GM10847 (cell line): ENCODE measurements around the gene SMCO1.

Source experiments
- POLR2A ChIP-seq: IDR thresholded peaks from 2 replicates; pipeline ENCODE4 v1.6.1; 2011; ENCODE audit not compliant: insufficient read length; ENCODE audit errors: extremely low read depth

SMCO1 gene, protein sequence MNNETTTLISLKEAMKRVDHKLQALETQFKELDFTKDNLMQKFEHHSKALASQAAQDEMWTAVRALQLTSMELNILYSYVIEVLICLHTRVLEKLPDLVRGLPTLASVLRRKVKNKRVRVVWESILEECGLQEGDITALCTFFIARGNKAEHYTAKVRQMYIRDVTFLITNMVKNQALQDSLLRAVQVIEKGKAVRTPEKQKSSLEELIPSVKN

DNA sequence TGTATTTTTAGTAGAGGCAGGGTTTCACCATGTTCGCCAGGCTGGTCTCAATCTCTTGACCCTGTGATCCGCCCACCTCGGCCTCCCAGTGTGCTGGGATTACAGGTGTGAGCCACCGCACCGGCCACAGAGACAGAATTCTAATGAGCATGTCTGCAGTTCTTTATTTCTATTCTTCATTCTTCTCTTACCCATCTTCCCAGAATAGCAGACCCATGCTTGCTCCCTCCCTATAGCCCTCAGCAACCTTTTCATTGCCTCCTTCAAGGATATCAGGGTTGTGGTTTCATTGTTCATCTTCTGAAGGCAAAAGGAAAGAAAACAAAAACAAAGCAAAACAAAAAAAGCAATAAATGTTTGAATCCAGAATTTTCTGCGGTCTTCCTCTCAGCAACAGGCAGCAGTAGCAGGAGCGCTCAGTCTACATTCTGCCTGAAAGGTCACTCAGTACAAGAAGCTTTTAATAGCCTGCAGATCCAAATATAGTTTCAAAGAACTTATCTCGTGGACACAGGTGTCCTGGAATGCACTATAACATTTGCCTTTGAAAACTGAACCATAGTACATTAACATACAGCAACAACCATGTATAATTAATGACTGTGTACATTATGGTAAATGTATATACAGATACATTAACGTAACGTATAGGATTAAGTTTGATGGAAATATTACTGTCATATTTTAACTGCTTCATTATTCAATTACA is at the start of gene SMCO1:
Gene SMCO1 (minus strand): TSS at position 434 of the 709 bp plus-strand sequence. CDS start 137 bp downstream, at position 297.
- TF ChIP-seq POLR2A: no peak

DNA sequence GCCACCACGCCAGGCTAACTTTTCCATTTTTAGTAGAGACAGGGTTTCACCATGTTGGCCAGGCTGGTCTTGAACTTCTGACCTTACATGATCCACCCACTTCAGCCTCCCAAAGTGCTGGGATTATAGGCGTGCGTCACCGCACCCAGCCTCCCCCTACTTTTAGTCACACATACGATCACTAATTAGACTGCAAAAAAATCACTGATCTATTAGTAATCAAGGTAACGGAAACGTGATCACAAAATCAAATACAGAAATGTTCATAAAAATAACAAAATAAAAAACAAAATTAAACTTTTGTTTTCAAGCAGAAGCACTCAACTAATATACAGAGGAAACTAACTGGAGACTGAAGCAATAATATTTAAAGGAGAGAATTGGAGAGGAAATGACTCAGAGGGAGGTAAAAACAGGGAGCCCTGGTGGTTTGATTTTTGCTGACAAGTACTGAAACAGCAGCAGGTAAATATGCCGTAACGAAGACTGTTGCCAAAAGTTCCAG is 48.6 kb upstream of the SMCO1 start:
- no peak for TF ChIP-seq POLR2A

DNA sequence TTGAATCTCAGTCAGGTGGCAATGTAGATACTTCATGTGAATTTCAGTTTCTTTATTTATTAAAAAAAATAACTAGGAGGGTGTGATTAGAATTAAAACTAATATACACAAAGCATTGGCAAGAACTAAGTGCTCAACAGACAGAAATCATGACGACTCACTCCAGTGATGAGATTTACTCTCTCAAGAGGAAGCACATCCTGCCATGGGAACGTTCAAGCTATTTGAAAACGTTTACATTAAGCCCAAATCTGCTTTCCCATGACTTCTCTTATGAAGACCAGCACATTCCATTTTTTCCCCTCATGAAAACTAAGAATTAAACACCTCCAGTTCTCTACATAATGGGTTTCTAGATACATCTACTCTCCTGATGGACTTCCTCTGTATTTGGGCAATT is 44.7 kb upstream of the SMCO1 start:
- TF ChIP-seq POLR2A: no peak

DNA sequence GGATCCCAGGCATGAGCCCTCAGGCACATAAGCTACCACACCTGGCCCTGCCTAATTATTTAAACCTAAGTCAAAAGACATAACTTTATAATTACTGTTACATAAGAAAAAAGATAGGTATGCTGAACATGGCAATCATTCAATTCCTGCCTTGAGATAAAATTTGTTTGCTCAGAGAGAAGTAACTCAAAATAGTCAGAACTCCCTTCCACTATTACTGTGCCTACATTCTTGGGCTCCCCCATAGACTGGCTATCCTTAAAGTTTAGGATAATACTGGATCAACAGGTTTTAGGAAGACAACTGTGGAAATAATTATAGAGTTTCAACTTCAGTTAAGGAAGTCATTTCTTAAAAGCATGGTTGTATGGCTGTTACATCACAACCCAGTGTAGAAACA is 43.3 kb upstream of the SMCO1 start:
- TF ChIP-seq POLR2A: no peak

DNA sequence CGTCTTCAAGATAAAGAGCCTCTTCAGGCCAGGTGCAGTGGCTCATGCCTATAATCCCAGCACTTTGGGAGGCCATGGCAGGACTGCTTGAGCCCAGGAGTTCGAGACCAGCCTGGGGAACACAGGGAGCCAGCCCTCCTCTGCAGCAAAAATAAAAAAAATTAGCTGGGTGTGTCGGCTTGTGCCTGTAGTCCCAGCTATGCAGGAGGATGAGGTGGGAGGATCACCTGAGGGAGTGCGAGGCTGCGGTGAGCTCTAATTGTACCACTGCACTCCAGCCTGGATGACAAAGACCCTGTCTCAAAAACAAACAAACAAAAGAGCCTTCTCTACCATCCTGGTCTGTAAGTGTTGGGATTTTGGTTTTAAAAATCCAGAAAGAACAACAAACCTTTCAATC is 42.1 kb upstream of the SMCO1 start:
- no peak for TF ChIP-seq POLR2A

DNA sequence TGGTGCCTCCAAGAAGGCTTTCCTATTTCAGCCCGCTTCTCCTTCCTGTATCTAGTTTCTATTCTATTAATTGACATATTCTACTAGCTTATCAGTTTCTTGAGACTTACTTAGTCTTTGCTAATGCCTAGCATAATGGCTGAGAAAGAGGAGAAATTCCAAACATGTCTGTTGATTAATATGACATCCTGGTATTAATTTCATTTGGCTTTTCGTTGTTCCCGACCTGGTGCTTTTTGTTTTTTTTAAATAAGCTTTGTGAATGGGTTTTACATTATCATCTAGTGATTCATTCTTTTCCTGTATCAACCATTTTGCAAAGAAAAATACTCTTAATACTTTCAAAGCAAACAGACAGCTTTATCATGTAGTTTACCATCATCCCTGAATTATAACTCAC is 40.1 kb upstream of the SMCO1 start:
- TF ChIP-seq POLR2A: no peak

DNA sequence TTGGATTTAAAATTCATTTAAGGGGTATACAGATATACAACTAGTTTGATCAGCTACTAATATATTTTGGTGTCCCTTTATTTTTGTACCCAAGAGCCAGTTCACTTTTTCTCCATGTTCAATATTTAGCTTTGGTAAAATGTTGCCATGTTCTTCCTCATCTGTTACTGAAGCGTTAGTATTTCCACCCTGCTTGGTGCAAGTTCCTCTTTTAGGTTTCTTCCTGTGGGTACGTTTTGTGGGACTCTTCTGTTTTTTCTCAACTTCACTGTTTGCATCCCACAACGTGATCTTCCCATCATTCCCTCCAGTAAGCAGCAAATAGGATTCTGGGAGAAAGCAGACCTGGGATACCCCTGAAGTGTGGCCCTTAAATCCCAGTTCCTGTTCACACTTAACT is 39.1 kb upstream of the SMCO1 start:
- TF ChIP-seq POLR2A: no peak

DNA sequence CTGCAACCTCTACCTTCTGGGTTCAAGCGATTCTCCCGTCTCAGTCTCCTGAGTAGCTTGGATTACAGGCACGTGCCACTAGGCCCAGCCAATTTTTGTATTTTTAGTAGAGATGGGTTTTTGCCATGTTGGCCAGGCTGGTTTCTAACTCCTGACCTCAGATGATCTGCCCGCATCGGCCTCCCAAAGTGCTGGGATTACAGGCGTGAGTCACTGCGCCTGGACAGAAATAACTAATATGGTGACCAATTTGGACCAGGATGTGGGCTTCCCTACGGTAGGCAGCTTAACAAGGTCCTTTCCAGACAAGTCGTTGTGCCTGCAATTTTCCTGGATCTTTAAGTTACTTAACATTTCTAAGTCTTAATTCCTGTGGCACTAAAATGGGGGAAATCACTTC is 38.4 kb upstream of the SMCO1 start:
- no peak for TF ChIP-seq POLR2A

DNA sequence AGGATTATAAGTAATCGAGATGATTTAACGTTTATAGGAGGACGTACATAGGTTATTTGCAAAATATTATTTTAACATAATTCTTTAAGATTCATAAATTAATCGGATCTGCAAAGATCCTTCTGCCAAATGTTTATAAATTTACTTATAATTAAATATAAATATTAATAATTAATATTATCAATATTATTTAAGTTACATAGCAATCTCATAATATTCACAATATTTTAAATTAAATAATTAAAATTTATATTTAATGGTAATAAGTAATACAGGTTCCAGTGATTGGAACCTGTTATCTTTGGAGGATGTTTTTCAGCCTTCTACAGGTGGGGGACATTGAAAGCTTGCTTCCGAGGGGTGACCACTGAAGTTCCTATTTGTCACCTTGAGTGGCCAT is 37.1 kb upstream of the SMCO1 start:
- no peak for TF ChIP-seq POLR2A

DNA sequence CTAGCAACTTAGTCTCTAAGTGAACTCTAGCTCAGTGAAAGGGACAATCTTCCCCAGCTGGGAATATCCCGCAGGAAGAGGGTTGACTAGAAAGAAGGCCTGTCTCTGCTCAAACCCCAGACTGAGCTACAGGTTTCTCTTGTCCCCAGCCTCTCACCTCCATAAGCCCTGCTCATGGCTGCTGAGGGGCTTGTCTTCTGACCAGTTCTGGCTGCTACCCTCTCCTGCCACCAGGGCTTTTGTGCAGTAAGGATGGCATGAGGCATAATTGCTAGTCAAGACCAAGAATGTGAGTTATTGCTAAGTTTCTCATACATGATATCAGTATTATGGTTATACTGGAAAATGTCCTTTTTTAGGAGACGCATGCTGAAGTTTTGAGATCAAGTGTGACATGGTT is 31.9 kb upstream of the SMCO1 start:
- TF ChIP-seq POLR2A: no peak

DNA sequence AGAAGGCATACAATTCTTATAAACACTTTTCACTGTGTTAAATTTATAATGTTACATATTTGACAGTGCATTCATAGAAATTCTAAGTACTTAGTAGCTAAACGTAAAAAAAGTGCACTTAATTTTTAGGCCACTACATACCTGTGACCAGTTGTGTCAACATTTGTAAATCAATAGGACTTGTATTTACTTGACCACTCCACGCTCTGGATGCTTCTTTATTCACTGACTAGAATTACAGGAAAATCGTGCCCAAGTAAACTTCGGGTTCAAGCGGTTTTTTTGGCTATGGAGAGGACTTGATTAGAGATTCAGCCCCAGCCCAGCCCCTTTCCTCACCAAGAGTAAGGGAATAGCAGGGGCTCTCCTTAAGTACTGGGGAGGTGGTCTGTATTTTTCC is 31.4 kb upstream of the SMCO1 start:
- no peak for TF ChIP-seq POLR2A

DNA sequence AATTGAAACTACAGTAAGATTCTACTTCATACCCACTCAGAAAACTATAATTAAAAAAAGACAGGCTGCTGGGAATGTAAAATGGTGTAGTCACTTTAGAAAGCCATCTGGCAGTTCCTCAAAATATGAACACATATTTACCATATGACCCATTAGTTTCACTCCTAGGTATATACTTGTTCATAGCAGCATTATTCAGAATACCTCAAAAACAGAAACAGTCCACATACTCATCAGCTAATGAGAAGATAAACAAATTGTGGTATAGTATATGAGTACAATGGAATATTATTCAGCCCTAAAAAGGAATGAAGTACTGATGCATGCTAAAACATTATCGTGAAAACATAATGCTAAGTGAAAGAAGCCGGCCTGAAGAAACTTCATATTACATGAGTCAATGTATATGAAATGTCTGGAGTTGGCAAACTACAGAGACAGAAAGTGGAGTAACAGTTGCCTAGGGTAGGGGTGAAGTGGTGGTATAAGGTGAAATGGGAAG is 29.4 kb upstream of the SMCO1 start:
- no peak for TF ChIP-seq POLR2A

DNA sequence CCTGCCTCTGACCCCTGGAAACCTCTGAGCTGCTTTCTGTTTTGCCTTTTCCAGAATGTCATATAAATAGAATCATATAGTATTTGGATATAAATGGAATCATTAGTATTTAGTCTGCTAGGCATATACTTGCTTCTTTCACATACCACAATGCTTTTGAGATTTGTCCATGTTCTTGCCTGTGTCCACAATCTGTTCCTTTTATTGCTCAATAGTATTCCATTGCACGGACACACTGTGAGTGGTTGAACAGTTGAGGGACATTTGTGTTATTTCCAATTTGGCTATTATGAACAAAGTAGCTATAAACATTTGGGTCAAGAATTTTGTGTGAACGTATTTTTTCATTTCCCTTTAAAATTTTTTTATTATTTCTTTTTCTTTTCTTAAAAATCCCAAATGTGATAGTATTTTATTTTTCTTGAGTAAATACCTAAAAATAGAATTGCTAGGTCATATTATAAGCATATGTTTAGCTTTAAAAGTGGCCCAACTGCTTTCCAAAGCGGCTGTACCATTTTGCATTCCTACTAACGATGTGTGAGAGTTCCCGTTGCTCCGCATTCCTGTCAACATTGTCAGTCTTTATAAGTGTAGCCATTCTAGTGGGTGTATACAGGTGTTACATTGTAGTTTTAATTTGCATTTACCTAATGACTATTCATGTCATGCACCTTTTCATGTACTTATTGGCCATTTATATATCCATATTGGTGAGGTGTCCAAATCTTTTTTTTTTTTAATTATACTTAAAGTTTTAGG is 26.7 kb upstream of the SMCO1 start:
- no peak for TF ChIP-seq POLR2A

DNA sequence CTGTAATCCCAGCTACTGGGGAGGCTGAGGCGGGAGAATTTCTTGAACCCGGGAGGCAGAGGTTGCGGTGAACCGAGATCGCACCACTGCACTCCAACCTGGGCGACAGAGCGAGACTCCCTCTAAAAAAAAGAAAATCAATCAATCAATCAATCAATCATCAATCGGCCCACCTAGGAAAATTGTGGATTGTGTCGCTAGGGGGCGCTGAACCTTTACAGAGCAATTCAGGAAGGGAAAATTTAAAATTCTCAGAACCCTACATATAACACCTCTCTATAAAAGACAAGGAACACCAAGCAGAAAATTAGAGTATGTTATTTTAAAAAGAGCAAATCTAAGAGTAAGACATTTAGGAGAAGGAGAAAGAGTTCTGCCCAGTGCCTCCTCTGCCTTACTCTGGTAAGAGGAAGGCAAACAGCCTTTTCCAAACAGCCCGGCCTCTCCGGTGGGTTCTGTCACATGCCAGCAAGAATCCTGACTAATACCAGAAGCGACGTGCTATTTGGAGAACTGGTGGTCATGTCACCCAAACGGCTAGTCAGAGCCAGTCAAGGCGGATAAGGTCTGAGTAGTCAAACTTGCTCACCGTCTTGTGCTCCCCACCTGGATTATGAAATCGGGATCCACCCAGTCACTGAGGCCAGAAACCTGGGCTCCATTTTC is 22.3 kb upstream of the SMCO1 start:
- TF ChIP-seq POLR2A: no peak

DNA sequence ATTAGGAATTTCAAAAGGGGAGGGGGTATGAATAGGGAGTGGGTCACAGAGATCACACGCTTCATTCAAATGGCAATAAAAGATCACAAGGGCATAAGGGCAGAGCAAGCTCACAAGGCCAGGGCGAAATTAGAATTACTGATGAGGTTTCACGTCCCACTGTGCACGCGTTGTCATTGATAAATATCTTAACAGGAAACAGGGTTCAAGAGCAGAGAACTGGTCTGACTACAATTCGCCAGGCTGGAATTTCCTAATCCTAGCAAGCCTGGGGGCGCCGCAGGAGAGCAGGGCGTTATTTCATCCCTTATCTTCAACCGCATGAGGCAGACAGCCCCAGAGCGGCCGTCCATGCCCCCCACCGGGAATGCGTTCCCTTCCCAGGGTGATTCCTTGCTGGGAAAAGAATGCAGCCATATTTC is 18.1 kb upstream of the SMCO1 start:
- no peak for TF ChIP-seq POLR2A
